ENCODE results near the gene RAB6A. TPM values are rescaled to one million over a fixed set of nuclear protein-coding genes. Genes with fewer than 3 reads are reported as not detected.
"Not testable (repeated sequence)": the region's sequence is repeated elsewhere in the genome, so short reads cannot be mapped to it uniquely, and the experiment has no call there.

RAB6A gene
- polyA plus RNA-seq, 4 donors, result 117 to 132 (median 129) TPM

DNA sequence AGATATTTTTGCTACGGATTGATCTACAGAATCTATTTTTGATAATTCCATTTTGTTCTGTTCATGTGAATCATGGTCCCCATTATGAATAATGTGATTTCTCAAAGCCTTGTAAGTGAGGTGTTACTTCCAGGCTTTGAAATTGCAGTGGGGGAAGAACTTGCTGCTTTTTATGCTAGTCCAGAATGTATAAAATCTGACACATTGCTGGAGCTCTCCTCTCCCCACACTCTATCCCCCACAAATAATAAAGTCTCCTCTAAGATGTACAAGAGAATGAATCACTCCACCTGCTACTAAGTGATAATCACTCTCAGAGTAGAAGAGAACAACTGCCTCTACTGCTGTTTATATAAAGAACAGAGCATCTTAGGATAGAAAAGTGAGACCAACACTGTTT is 5.9 kb upstream of the RAB6A start:
- DNase-seq (ENCODE audit: low read depth in 4 of 4, low spot score in 3 of 4), result no peak

DNA sequence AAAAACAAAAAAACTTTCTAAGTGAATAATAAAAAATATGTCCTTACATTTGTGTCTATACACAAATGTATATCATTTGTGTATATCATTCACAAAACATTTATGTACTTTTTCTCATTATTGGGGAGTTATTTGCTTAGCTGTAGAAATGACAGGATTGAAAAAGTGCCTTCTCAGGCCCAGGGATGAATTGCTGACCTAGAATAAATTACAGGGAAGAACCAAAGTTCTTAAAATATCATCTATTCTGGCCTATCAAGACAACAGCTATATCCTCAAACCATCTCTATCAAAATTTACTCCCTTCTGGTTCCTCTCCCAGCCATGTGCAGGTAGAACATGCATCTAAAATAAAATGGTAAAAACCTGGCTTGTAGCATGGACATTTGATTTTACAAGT is 1.9 kb upstream of the RAB6A start:
- DNase-seq (ENCODE audit: low read depth in 4 of 4, low spot score in 3 of 4), result no peak

DNA sequence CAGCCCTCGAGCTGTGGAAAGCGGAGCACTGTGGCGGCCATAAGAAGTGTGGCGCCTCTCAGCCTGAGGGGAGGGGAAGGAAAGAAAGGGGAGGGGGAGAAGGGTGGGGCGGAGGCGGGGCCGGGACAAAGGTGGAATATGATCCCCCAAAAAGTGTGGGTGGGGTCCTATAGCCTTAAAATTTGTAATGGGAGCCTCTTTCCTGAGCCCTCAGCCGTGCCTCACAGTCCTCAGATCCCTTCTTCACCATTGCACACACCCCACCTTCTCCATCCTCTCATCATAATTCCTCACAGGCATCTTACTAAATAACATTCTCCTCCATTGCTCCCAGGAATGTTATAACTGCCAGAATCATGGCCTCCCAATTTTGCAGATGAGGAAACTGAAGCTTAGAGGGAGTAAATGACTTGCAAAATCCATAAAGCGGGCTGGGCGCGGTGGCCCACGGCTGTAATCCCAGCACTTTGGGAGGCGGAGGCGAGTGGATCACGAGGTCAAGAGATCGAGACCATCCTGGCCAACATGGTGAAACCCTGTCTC is 600 bp upstream of the RAB6A start:
- DNase-seq (ENCODE audit: low read depth in 4 of 4, low spot score in 3 of 4), result no peak

DNA sequence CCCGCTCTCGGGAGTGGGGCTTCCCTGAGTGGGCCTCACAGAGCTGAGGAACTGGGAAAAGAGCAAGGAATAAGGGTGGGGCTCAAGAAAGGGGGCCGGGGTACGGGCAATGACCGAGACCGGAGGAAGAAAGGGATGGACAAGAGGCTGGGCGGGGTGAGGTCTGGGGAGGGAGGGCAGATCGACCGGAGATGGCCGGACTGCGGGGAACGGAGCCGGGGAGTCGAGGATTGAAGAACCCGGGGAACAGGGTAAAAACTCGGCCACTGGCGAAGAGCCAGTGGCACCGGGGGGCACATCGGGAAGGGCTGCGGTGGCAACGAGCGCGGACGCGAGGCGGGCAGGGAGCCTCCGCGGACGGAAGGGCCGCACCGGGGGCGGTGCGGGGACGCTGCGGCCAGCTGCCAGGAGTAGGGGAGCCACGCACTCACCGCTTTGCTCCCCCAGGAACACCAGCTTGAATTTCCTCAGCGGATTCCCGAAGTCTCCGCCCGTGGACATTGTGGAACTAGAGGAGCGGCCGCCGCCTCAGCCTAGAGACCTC is 667 bp downstream of the RAB6A start:
- DNase-seq (ENCODE audit: low read depth in 4 of 4, low spot score in 3 of 4), result peak in 2 of 4 donors; percentile 36 to 47

DNA sequence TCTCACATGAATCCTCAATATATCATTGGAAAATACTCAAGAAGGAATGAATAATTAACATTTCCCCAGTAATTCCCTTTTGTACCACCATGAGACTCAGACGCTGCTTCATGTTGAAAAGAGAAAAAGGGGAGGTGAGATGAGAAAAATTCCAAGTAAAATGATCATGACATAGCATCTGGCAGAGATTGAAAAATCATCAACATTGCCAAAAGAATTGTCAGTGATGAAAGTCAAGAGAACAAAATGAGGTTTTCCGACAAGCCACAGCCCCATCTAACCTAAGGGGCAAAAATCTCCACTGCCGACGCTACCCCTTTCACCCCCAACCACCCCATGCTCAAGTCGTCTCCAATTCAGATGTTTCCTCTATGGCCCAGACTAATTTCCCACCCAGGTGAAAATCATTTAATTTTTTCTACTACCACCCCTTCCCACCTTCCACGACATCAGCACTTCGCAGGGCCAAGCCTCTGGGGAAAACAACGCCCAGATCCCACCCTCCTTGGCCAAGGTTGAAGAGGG is 1.2 kb downstream of the RAB6A start:
- DNase-seq (ENCODE audit: low read depth in 4 of 4, low spot score in 3 of 4), result peak in 1 of 4 donors; percentile 22

DNA sequence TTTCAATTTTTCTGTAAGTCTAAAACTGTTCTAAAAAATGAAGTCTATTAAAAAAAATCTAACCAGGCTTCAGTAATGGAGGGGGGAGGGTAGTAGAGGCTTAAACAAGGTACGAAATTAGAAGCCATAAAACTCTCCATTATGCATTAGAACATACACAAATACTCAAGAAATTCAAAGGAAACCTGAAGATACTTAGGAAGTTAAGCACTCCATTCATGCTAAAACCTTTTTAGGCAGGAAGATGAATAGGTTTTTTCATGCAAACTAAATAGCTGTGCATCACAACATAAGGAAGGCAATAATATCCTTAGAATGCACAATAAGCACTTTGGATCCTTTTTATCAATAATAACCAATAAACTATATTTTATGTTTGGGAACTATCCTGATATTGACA is 2.4 kb downstream of the RAB6A start:
- no peak for DNase-seq (ENCODE audit: low read depth in 4 of 4, low spot score in 3 of 4)

DNA sequence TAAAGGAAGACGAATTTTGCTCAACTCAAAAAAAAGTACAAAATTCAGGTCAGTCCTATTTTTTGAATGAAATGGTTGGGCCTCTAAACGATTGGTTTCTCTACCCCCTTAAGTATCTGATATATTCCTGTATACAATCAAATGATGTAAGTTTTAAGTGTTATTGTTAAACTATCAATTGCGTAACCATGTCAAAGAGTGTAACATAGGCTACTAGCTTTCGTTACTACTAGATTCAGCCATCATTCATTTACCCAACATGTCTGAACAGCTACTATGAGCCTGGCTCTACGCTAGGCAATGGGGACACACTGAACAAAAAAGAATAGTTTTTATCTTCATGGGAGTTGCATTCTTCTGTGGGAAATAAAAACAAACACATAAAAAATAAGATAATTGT is 3.3 kb downstream of the RAB6A start:
- no peak for DNase-seq (ENCODE audit: low read depth in 4 of 4, low spot score in 3 of 4)

DNA sequence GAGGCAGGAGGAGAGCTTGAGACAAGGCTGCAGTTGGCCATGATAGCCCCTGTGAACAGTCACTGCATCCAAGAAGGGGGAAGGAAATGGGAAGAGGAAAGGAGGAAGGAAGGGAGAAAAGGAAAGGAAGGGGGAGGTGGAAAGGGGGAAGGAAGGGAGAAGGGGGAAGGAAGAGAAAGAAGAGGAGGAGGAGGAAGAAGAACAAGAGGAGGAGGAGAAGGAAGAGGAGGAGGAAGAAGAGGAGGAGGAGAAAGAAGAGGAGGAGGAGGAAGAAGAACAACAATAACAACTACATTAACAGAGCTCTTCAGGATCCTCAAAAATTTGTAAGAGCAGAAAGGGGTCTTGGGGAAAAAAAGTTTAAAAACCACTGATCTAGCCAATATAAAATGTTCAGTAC is 5.2 kb downstream of the RAB6A start:
- no peak for DNase-seq (ENCODE audit: low read depth in 4 of 4, low spot score in 3 of 4)

DNA sequence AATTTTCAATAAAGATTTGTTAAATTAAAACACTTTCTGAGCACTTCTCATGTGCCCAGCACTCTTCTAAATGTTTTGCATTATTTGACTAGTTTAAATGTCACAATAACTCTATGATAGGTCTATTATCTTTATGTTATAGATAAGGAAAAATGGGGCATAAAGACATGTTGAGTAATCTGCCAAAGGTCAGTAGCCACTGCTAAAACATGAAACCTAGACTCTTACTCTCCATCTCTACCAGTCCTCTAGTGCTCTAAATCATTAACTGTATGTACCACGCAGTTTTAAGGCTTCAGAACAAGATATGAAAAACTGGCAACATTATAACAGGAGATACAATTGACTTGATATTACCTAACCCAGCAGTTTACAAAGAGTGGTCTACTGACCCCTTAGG is 6.9 kb downstream of the RAB6A start:
- DNase-seq (ENCODE audit: low read depth in 4 of 4, low spot score in 3 of 4), result no peak

DNA sequence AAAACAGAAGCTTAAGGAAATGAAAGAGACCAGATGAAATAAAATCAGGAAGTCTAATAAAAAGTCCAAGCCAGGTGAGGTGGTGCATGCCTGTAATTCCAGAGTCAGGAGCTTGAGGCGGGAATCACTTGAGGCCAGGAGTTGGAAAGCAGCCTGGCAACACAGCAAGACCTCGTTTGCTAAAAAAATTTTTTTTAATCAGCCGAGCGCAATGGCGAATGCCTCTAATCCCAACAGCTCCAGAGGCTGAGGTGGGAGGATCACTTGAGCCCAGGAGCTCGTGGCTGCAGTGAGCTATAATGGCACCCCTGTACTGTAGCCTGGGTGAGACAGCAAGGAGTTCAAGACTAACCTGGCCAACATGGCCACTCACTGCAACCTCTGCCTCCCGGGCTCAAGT is 8.0 kb downstream of the RAB6A start:
- DNase-seq (ENCODE audit: low read depth in 4 of 4, low spot score in 3 of 4), result no peak

DNA sequence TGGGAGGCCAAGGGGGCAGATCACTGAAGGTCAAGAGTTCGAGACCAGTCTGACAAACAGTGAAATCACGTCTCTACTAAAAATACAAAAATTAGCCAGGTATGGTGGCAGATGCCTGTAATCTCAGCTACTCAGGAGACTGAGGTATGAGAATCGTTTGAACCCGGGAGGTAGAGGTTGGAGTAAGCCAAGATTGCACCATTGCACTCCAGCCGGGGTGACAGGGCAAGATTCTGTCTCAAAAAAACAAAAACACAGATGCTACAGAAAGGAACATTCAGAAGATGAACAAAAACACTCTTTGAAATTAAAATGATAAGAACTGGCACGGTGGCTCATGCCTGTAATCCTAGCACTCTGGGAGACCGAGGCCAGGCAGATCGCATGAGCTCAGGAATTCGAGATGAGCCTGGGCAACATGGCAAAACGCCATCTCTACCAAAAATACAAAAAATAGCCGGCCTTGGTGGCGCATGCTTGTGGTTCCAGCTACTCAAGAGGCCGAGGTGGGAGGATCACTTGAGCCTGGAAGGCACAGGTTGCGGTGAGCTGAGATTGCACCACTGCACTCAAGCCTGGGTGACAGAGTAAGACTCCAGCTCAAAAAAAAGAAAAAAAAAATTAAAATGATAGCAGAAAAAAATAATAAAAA is 8.5 kb downstream of the RAB6A start:
- DNase-seq (ENCODE audit: low read depth in 4 of 4, low spot score in 3 of 4), result no peak

DNA sequence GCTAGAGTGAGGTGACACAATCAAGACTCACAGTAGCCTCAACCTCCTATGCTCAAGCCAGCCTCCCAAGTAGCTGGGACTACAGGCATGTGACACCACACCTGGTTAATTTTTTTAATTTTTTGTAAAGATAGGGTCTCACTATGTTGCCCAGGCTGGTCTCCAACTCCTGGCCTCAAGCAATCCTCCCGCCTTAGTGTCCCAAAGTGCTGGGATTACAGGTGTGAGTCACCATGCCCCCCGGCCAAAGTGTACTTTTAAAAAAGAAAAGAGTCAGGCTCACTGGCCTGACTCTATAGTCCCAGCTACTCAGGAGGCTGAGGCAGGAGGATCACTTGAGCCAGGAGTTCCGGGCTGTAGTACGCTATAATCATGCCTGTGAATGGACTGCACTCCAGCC is 10.0 kb downstream of the RAB6A start:
- not testable (repeated sequence) for DNase-seq (ENCODE audit: low read depth in 4 of 4, low spot score in 3 of 4)

DNA sequence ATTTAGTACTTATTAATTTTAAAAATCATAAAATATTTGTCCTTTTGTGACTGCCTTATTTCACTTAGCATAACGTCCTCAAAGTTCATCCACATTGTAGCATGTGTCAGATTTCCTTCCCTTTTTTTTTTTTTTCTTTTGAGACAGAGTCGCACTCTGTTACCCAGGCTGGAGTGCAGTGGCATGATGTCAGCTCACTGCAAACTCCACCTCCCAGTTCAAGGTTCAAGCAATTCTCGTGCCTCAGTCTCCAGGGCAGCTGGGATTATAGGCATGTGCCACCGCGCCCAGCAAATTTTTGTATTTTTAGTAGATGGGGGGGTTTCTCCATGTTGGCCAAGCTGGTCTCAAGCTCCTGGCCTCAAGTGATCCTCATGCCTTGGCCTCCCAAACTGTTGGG is 10.6 kb downstream of the RAB6A start:
- no peak for DNase-seq (ENCODE audit: low read depth in 4 of 4, low spot score in 3 of 4)

DNA sequence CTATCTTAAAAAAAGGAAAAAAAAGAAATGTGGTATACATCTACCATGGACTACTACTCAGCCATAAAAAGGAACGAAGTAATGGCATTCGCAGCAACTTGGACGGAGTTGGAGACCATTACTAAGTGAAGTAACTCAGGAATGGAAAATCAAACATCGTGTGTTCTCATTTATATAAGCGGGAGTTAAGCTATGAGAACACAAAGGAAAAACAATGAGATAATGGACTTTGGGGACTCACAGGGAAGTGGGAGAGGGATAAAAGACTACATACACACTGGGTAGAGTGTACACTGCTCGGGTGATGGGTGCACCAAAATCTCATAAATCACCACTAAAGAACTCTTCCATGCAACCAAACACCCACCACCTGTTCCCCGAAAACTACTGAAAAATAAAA is 11.8 kb downstream of the RAB6A start:
- no peak for DNase-seq (ENCODE audit: low read depth in 4 of 4, low spot score in 3 of 4)

DNA sequence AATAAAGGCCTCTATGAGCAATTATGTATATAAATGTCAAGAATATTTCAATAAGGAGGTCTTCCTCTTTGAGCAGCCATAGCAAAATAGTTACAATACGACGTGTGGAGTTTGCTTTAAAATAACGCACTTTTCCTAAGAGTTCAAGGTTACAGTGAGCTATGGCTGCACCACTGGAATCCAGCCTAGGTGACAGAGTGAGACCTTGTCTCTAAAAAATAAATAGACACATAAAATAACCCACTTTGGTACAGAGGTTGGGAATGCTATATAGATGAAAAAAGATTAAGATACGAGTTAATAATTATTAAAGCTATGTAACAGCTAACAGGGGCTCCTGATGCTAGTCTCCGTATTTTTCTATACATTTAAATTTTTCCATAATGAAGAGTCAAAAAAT is 12.6 kb downstream of the RAB6A start:
- no peak for DNase-seq (ENCODE audit: low read depth in 4 of 4, low spot score in 3 of 4)

DNA sequence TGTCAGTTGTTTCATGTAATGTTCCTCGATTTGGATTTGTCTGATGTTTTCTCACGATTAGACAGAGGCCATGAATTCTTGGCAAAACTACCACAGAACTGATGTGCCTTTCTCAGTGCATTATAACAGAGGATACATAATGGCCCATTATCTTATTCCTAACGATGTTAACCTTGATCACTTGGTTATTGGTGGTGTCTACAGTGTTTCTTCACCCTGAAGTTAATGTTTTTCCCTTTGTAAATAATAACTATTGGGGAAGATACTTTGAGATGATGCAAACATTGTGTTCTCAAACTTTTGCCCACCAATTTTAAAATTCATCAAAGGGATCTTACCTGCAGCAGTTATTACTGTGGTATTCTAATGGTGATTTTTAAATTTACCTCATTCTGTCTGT is 13.1 kb downstream of the RAB6A start:
- no peak for DNase-seq (ENCODE audit: low read depth in 4 of 4, low spot score in 3 of 4)

DNA sequence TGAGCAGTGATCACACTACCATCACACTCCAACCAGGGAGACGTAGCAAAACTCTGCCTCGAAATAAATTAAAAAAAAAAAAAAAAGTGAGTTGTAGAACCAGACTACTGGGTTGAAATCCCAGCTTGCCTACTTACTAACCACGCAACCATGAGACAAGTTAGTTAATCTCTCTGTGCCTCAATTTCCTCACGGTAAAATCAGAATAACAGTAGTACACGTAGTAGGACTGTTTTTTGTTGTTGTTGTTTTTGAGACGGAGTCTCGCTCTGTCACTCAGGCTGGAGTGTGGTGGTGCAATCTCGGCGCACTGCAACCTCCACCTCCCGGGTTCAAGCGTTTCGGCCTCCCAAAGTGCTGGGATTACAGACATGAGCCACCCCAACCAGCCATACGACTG is 14.2 kb downstream of the RAB6A start:
- DNase-seq (ENCODE audit: low read depth in 4 of 4, low spot score in 3 of 4), result no peak

DNA sequence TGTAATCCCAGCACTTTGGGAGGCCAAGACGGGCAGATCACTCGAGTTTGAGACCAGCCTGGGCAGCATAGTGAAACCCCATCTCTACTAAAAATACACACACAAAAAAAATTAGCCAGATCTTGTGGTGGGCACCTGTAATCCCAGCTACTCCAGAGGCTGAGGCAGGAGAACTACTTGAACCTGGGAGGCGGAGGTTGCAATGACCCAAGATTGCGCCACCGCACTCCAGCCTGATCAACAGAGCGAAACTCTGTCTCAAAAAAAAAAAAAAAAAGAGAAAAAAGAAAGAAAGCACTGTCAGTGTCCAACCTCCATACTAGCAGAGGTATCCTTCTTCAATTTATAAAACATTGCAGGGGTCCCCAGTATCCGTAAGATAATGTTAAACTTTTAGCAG is 17.8 kb downstream of the RAB6A start:
- DNase-seq (ENCODE audit: low read depth in 4 of 4, low spot score in 3 of 4), result no peak

DNA sequence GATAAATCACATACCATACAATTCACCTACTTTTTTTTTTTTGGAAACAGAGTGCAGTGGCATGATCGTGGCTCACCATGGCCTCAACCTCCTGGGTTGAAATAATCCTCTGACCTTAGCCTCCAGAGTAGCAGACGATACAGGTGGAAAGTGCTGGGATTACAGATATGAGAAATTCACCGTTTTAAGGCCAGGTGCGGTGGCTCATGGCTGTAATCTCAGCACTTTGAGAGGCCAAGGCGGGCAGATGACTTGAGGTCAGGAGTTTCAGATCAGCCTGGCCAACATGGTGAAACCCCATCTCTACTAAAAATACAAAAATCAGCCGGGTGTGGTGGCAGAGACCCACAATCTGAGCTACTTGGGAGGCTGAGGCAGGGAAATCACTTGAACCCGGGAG is 24.9 kb downstream of the RAB6A start:
- DNase-seq (ENCODE audit: low read depth in 4 of 4, low spot score in 3 of 4), result not testable (repeated sequence)

DNA sequence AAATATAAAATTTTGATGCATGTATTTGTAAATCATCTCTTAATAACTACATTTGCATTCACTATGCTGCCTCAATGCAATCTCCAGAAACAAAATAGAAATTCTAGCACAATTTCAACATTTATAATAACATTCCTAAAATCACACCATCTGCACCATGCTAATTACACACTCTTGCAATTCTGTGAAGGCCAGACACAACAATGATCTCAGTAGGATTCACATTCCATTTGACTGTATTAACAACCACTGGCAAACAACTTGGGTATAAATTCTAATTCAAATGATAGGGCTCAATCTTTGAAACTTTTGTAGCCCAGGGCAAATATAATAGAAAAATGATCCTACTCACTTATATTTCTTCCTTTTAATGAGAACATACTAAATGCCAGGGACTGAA is 25.9 kb downstream of the RAB6A start:
- no peak for DNase-seq (ENCODE audit: low read depth in 4 of 4, low spot score in 3 of 4)

DNA sequence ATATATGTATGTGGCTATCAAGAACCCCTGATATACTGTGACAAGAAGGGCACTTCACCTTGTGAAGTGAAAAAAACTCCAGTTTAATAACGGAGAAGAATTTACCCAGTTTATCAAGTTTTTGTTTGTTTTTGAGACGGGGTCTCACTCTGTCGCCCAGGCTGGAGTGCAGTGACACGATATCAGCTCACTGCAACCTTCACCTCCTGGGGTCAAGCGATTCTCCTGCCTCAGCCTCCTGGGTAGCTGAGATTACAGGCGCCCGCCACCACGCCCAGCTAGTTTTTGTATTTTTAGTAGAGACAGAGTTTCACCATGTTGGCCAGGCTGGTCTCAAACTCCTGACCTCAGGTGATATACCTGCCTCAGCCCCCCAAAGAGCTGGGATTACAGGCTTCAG is 26.9 kb downstream of the RAB6A start:
- not testable (repeated sequence) for DNase-seq (ENCODE audit: low read depth in 4 of 4, low spot score in 3 of 4)

DNA sequence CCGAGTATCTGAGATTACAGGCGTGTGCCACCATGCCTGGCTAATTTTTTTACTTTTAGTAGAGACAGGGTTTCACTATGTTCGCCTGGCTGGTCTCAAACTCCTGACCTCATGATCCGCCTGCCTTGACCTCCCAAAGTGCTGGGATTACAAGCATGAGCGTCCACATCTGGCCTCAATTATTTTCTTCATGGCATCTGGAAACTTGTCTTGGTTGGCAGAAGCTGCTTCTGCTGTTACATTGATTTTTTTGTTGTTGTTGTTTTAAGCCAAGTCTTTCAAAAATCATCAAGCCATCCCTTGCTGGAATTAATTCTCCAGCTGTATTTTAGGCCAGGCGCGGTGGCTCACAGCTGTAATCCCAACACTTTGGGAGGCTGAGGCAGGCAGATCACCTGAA is 27.9 kb downstream of the RAB6A start:
- DNase-seq (ENCODE audit: low read depth in 4 of 4, low spot score in 3 of 4), result not testable (repeated sequence)

All from right renal pelvis (tissue), 4 donors.